ENCODE results near the gene TMEM50B.

The TMEM50B gene

GRCh38 chr21:33479679-33480480 lies at the start of gene TMEM50B:
Gene TMEM50B (minus strand): TSS chr21:33479974. CDS start chr21:33468885, 11,089 bp downstream.
- peak; percentile 25 for TF ChIP-seq CTCF (IDR thresholded peaks at IDR 0.05; ENCODE audit: control extremely low read depth, extremely low read depth, low read depth, missing control alignments)
- CTCF ChIA-PET, result interaction anchor here (1.0 to 2.6 kb wide), 13 partner anchors 10 to 282 kb away, joined by 3 to 30 read pairs (median 4); partner anchors contain the start of gene DNAJC28
- POLR2A ChIA-PET, result interaction anchor here (0.6 to 1.5 kb wide), 10 partner anchors 11 to 768 kb away, joined by 3 to 21 read pairs (median 4); partner anchors contain the start of genes DNAJC28, DONSON and IFNAR1
- peak; percentile 98 for DNase-seq (ENCODE audit: extremely low spot score)

GRCh38 chr21:33522953-33523349 lies 43.2 kb upstream of the TMEM50B start:
- no peak for TF ChIP-seq CTCF (IDR thresholded peaks at IDR 0.05; ENCODE audit: control extremely low read depth, extremely low read depth, low read depth, missing control alignments)
- no peak for DNase-seq (ENCODE audit: extremely low spot score)
- ChIA-PET CTCF (no interaction called here), POLR2A (no interaction called here)

GRCh38 chr21:33522297-33522952 lies 42.7 kb upstream of the TMEM50B start:
- ChIA-PET CTCF (no interaction called here), POLR2A (no interaction called here)
- no peak for TF ChIP-seq CTCF (IDR thresholded peaks at IDR 0.05; ENCODE audit: control extremely low read depth, extremely low read depth, low read depth, missing control alignments)
- no peak for DNase-seq (ENCODE audit: extremely low spot score)

- no peak for DNase-seq (ENCODE audit: extremely low spot score)
- ChIA-PET CTCF (interaction anchor here (2.0 kb wide), 1 partner anchor 10 kb away, joined by 10 read pairs; no protein-coding TSS in a partner anchor), POLR2A (interaction anchor here (0.6 kb wide), 1 partner anchor 51 kb away, joined by 3 read pairs; no protein-coding TSS in a partner anchor)
- TF ChIP-seq CTCF (IDR thresholded peaks at IDR 0.05; ENCODE audit: control extremely low read depth, extremely low read depth, low read depth, missing control alignments), result no peak
These were observed 39.1 kb upstream of the TMEM50B start for GRCh38 chr21:33518899-33519298.

- POLR2A ChIA-PET, result no interaction called here
These were observed 34.5 kb upstream of the TMEM50B start for GRCh38 chr21:33514229-33514628.

More at GRCh38 chr21:33514229-33514628, 34.5 kb upstream of the TMEM50B start:
- CTCF ChIA-PET, result interaction anchor here (1.0 to 1.3 kb wide), 3 partner anchors 13 to 74 kb away, joined by 3 read pairs; partner anchors contain the start of gene DONSON
- no peak for DNase-seq (ENCODE audit: extremely low spot score)
- TF ChIP-seq CTCF (IDR thresholded peaks at IDR 0.05; ENCODE audit: control extremely low read depth, extremely low read depth, low read depth, missing control alignments), result no peak

Measured in GM10248 (cell line).